GM18498 (cell line): Measurements from ENCODE around the gene LRRFIP2.
"Not testable (repeated sequence)": the region's sequence is repeated elsewhere in the genome, so short reads cannot be mapped to it uniquely, and the experiment has no call there.

ENCODE experiments used
- ATAC-seq: cut with Tn5 transposase; IDR thresholded peaks from one replicate; pipeline ENCODE4 v1.9.1; 2021; ENCODE audit warnings: mild to moderate bottlenecking, moderate library complexity; ENCODE audit not compliant: unreplicated experiment

Gene LRRFIP2

DNA sequence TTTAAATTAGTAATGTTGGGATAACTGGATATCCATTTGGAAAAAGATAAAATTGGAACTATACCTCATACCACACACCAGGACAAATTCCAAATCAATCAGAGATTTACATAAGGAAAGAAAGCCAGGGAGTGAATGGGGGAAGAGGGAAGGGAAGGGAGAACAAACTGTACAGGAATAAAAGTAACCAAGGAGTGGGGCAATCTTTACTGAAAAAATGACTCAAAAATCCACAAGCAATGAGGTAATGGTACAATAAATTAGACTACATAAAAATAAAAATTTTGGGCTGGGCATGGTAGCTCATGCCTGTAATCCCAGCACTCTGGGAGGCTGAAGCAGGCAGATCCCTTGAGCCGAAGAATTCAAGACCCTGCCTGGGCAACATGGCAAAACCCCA, 98.4 kb downstream of the LRRFIP2 start:
- no peak for ATAC-seq

DNA sequence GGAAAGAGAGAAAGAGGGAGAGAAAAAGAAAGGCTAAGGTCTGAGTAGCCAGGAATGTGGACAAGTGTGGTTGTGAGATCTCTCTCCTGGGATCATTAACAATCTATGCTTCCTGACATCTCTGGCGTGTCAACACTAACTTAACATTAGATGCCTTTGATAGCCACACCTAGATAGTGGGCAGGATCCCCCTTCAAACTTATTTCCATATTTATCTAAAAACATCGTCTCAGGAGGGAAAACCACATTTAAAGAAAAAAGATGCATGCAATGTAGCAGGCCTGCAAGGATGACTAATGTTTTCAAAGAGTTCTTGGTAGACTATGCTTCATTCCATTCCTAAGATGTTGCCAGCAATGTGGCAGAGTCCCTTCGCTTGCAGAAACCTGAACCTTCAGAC, 100.2 kb downstream of the LRRFIP2 start:
- no peak for ATAC-seq

DNA sequence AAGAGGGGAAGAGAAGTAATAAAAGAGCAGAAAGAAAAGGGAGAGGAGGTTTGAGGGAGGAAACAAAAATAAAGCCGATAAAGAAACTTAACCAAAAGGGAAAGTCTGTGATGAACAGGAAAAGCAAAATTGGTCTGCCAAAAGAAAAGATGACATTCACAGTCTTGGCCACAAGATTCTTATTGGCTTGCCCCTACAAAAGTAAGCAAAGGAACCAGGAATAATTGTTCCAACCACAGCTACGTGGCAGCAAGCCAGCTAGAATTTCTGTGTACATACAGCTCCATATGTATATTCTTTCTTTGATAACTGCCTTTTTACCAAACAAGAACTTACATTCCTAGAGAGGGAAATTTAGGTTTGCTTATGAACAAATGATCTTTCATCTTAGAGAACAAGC, 101.5 kb downstream of the LRRFIP2 start:
- ATAC-seq, result no peak

DNA sequence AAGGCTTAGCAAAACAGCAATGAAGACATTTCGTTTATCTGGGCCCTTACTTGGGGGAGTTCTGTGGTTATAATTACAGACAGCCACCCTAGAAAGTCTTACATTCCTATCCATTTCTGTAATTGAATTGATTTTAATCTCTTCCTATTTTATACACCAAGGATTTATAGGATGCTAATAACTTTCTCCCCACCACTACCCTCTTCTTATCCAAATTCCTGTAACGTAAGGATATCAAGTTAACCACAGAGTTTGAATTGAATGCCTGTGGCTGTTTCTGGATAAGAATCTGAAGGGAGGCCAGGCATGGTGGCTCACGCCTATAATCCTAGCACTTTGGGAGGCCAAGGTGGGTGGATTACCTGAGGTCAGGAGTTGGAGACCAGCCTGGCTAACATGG, 102.5 kb downstream of the LRRFIP2 start:
- ATAC-seq, result no peak

DNA sequence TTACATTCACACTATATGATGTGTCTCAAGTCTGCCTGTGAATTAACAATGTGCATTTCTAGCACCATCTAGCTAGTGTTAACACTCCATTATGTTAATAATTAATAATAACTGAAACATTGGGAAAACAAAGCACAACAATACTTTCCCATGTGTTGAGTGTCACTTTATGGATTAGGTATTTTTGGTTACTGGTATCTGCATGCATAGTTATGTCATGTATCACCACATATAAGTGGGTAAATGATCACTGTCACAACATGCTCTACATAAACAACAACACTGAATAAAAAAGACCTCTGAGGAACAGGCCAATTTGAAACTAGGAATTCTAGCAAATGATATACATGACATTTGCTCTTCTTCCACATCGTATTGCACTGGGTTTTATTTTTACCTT, 106.4 kb downstream of the LRRFIP2 start:
- ATAC-seq, result no peak

DNA sequence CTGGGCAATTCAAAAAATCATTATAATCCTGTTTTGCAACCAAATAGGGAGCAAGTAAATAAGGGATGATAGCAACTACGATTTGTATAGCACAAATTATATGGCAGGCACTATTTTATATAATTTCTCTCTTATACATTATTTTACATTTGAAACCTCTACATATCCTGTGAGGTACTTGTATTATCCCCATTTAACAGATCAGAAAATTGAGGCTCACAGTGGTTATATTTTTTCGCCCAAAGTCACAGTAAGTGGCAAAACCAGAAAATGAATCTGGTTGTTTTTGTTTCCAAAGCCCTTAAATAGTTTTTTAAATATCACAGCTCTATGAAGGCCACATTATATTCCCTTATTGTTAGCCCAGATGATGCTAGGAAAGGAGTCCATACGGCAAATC, 106.8 kb downstream of the LRRFIP2 start:
- ATAC-seq, result no peak

DNA sequence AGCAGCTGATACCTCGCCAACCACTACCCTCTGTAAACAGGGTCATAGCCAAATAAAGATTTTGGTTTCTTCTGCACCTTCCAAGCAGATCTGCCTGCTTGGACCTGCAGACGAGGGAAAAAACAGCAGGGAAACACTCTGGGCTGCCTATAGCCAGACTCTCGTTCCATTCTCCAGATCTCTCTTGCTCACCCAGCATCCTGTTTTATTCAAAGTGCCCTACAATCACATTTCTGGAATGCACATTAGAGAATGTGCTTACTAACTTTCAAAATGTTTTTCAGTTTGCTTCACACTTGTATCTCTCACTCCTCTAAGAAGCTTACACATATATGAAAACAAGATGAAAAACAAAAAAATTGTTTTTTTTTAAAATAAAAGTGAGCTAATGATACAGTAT, 109.6 kb downstream of the LRRFIP2 start:
- ATAC-seq, result no peak

DNA sequence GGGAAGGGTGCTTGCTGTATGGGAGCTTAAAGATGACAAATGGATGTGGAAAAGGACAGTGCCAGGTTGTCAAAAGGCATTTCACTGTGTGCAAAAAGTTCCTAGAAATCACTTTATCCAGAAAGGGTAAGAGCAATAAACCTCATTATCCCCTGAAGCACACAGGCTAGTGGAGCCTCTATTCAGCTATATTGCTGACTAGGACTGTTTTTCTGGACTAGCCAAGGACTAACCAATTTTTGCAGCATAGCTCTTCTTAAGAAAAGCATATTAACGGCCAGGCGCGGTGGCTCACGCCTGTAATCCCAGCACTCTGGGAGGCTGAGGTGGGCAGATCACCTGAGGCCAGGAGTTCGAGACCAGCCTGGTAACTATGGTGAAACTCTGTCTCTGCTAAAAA, 116.3 kb downstream of the LRRFIP2 start:
- ATAC-seq, result no peak

DNA sequence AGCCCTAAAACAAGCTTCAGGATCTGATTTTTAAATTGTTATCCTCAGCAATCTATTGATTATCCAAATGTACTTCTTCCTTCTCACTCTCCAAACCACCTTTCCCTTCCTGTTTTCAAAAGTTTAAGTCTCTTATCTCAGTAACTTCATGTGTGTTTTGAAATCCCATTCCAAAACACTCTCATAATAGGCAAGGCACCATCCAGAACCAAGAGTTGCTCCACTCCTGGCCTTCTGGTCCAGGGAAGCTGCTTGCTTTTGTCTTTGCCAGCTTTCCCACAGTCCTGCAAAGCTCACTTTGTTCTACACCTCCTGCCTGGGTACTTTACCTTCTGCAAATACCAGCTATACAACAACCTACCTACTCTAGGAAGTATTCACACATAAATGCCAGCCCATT, 117.6 kb downstream of the LRRFIP2 start:
- no peak for ATAC-seq

DNA sequence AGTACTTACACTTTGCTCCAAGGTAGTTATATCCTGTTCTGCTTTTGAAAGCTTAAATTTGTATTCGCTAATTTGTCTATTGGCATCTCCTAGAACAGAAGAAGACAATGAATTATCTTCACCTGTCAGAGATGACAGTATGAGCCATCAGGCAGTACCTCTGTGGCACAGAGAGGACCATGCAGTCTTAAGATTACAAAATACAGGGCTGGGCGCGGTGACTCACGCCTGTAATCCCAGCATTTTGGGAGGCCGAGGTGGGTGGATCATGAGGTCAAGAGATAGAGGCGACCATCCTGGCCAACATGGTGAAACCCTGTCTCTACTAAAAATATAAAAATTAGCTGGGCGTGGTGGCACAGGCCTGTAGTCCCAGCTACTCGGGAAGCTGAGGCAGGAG, 119.3 kb downstream of the LRRFIP2 start:
- ATAC-seq, result not testable (repeated sequence)

DNA sequence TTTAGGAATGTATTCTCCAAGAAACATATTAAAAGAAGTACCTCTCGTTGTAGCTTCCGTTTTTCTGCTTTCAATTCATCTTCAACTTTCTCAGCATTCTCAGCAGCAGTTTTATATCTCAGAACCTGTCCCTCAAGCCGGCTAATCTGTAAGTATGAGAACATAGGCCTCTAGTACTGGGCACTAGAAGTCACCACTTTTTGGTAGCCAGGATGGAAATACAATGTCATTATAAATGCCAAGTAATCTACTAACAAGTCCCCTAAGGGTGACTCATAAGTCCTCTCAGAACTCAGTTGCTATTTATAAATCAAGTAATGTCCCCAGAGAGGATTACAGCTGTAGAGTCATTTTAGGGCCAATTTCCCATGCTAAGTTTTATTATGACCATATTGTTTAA, 120.0 kb downstream of the LRRFIP2 start:
- ATAC-seq, result peak; percentile 73

DNA sequence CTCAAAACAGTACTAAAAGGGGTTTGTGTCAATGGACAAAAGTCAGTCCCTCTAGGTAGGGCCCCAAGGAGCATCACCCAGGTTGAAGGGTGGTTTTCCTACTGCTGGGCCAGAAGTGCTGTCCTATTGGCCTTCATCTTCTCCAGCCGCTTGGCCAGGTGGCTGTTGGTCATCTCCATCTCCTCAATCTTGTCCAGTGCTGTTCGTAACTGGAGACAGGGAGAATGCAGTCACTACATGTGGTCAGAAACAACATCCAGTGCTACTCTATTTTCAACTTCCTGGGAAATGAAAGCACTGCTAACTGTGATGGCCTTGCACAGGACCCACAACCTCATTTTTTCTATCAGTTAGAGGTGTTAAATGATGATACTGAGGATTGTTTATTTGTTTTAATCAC, 120.6 kb downstream of the LRRFIP2 start:
- no peak for ATAC-seq

DNA sequence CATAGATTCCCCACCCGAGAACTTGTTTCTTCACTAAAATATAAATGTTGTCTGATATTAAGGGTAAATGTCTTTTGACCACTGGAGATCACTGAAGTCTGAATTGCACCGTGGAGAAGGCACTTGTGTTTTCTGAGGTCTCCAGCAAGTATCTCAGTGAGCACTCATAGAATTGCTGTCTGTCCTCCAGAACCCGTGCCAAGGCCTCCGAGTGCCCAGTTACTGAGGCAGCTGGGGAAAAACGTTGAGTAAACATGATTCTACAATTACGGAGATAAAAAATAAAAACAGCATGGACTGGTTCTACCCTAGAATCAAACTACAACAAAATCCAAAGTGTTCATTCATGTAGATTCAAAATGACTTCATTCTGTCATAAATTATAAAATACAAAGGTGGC, 121.0 kb downstream of the LRRFIP2 start:
- ATAC-seq, result no peak

DNA sequence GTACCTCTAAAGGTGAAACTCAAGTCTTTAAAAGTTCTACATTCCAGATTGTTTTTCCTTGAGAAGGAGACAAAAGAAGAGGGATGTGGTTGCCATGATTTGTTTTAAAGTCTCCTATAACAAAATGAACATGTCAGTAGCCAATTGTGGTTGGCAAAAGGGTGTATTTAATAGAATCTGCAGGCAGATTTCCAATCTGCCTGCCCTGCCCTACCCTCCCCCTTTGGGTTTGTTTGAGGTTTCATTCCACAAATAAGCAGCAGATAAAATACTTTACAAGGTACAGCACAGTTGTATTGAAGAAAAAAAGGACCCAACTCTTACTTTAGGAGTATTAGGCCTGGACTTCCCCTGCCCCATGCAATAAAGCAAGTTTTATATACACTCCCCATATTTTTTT, 121.5 kb downstream of the LRRFIP2 start:
- no peak for ATAC-seq

DNA sequence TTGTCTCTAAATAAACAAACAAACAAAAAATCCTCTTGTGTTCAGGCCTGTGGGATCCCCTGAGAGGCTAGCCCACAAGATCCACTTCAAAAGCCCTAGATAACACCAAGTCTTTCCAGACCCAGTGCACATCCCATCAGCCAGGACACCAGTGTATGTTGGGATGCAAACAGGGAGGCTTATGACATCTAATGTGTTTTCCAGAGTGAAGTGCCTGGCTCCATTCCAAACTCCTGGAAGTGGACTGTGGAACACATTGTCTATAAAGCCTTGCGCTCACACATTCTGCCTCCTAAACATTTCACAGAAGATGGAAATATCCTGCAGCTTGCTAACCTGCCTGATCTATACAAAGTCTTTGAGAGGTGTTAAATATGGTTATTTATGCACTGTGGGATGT, 124.1 kb downstream of the LRRFIP2 start:
- no peak for ATAC-seq

DNA sequence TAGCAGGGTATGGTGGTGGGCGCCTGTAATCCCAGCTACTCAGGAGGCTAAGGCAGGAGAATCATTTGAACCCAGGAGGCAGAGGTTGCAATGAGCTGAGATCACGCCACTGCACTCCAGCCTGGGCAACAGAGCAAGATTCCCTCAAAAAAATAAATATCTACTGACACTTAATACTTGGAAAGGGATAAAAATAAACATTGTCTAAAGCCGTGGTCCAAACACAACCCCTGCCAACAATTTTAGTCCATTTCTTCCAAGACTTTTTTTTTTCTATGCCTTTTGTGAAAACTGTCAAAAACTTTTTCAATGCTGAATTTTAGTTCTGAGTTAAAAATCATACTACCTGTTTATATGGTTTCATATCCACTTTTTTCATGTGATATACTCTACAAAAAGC, 131.7 kb downstream of the LRRFIP2 start:
- ATAC-seq, result not testable (repeated sequence)

DNA sequence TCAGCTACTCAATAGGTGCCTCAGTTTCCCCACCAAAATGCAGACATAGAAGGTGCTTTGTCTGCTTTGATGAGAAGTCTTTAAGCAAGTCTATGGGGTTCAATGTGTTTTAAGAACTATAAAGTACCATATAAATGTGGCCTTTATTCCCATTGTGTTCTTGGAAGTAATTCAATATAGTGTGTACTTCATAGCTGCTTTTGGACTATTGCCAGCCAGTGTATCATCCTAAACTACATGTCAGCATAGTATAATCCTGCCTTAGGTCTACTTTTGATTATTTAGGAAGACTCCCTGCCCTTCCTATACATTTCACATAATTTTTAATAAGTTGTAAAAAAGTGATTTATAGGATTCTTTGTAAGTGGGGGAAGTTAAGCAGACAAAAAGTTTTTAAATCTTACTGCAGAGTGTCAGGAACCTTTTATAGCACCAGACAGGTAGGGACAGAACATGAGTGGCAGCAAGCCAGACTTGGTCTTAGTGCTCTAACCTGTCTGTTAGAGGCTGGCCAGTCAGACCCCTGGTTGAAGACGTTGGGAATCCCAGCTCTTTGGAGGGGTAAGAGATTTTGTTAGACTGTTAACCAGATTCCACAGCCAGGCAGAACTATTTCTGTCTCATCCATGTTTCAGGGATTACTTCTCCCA, 132.7 kb downstream of the LRRFIP2 start:
- no peak for ATAC-seq

DNA sequence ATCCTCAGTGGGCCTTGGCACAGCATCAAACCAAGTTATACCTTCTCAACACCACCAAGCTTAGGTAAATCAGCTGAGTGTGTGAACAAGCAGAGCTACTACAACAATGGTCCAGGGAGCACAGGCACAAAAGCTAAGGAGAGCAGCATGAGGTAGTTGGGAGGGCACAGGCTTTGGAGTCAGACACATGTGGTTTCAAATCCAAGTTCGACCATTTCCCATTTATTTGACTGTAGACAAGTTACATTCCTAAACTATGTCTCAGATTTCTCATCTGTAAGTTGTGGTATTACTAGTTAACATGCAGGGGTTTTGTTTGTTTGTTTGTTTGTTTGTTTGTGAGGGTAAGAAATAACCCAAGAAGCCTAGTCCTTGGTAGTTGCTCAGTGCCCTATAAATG, 134.2 kb downstream of the LRRFIP2 start:
- no peak for ATAC-seq

DNA sequence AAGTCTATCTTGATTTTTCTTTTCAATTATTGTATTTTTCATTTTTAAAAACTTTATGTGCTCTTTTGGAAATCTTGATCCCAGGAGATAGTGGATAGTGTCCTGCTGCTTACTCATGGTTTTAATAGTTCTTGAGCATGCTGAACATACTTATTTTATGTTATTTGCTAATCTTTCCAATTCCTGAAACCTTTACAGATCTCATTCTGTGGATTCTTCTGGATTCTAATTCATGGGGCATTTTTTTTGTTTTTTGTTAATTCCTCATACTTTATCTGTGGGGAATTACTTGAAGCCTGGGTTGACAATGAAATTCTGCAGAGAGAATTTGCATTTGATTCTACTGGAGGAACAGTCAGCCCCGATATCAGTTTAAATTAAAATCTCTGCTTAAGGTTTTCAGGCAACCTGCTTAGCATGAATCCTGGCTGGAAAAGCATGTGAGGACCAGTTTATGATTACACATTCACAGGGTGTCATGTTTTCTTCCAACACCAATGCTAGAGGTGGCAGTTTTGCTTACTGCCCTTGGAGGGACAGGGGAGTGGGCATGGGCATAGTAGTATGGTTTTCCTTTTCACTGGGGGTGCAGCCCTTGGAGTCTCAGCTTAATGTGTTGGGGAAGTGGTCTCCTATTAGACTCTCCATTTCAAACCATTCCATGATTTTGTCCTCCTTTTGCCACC, 135.1 kb downstream of the LRRFIP2 start:
- no peak for ATAC-seq

DNA sequence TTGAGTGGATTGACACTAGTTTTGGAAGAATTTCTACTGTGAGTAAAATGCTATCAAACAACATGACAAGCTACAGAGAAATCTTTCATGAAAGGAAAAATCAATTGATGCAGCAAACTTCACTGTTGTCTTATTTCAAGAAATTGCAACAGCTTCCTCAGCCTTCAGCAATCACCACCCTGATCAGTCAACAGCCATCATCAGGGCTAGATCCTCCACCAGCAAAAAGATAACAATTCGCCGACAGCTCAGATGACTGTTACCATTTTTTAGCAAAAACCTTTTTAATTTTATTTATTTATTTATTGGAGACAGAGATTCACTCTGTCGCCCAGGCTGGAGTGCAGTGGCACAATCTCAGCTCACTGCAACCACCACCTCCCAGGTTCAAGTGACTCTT, 137.0 kb downstream of the LRRFIP2 start:
- no peak for ATAC-seq

DNA sequence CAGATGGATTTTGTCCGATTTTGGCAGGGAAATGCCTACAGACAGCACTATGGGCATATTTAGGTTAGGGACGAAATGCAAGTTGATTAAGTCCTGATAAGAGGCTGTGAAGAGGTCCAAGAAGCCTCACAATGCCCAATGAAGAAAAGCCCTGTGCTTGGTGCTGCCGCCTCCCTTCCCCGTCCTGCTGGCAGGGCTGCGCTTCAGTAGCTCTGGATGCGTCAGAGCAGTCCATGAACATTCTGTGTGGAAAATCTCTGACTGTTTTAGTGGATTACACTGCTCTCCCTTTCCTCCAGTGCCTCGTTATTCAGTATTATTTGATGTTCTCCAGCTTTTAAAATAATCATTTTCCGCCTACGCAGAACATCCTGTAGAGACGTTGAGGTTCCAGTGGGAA, 141.4 kb downstream of the LRRFIP2 start:
- ATAC-seq, result no peak

DNA sequence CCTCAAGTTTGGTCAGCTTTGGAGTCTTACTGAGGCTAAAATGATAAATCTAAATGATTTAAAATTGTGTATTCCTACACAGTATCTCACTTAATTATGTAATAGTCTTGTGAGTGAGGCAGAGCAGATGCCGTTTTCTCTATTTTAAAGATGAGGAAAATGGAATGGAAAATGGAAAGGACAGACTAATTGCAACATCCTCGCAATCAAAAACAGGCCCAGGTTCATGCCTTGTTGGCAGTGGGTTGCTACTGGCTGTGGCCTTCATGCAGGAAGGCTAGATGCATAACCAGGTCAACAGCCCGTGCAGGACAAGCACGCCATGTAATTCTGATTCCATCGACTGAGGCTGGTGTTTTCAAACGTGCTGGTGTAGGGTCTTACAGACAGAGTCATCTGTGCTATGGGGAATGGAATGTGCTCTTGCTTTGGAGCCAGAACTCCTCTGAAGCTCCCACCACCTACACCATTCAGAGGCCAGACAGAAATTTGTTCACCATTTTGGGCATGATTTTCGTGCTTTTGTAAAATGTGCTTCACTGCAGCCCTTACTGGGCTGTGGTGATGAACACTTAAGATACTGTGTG, 143.2 kb downstream of the LRRFIP2 start:
- ATAC-seq, result no peak

DNA sequence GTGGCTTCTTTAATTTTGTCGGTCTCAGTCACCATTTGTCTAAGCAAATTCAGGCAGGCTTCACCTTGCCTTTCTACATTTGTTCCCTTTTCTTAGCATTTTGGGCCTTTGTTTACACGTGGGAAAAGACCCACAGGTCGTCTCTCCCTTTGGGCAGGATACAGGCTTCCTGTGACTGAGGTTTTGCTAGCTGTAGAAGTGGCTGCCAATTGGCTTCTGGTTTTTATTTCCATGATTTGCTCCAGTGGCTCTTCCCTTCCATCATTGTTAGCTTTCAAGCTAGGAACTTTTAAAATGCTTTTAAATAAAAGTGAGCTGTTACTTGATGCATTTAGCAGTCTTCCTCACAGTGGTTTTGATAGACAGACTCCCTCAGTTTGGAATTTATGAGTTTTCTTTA, 143.8 kb downstream of the LRRFIP2 start:
- no peak for ATAC-seq
